Measurements from ENCODE around the gene G2E3. TPM values are rescaled to one million over a fixed set of nuclear protein-coding genes. Genes with fewer than 3 reads are reported as not detected.

The G2E3 gene
- total RNA-seq, 1 donor from 2014 or later = 11.8 TPM

DNA sequence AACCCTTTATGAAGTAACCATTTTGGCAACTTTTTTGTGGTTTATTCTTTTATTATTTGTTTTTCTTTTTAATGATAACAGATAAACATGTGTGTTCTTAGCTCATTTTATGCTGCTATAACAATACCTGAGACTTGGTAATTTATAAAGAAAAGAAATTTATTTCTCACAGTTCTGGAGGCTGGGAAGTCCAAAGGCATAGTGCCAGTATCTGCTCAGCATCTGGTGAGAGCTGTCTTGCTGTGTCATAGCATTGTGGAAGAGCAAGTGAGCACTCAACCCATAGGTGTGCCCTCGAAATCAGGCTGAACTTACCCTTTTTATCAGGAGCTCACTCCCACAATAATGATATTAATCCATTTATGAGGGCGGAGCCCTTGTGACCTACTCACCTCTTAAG is 55.2 kb downstream of the G2E3 start:
- peaks cover 3% of the 10 kb centered on the region for H3K36me3 ChIP-seq (ENCODE audit: control insufficient read depth, insufficient read depth, low read length)
- no peak overlapping the region for H3K4me3 ChIP-seq (ENCODE audit: low read depth, low read length)
- DNase-seq (ENCODE audit: low read depth) (no peak), FAIRE-seq (no peak)
- H3K27me3 ChIP-seq (ENCODE audit: control insufficient read depth, insufficient read depth, low read length) = no peaks in the 10 kb centered on the region
- TF ChIP-seq, protein P1, sequence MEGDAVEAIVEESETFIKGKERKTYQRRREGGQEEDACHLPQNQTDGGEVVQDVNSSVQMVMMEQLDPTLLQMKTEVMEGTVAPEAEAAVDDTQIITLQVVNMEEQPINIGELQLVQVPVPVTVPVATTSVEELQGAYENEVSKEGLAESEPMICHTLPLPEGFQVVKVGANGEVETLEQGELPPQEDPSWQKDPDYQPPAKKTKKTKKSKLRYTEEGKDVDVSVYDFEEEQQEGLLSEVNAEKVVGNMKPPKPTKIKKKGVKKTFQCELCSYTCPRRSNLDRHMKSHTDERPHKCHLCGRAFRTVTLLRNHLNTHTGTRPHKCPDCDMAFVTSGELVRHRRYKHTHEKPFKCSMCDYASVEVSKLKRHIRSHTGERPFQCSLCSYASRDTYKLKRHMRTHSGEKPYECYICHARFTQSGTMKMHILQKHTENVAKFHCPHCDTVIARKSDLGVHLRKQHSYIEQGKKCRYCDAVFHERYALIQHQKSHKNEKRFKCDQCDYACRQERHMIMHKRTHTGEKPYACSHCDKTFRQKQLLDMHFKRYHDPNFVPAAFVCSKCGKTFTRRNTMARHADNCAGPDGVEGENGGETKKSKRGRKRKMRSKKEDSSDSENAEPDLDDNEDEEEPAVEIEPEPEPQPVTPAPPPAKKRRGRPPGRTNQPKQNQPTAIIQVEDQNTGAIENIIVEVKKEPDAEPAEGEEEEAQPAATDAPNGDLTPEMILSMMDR (IDR thresholded peaks at IDR 0.05; ENCODE audit: insufficient read depth, low read length, severe bottlenecking) = no peak

DNA sequence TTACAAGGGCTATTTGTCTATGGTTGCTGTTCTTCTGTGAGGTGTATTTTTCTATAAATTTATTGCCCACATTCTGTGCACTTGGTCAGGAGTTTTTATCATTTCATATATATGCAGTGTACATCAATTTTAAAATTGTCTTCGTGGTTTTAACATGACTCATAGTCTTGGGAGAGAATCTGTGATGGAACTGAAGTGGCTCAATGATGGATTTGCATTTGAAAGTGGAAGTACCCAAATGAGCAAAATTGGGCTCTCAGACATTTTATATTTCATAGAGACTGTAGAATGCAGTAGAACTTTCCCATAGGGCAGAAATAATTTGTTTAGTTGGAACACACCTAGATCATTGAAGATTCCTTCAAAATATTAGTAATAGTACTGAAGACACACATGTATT is 61.2 kb downstream of the G2E3 start:
- TF ChIP-seq, protein P1 (IDR thresholded peaks at IDR 0.05; ENCODE audit: insufficient read depth, low read length, severe bottlenecking) = no peak
- FAIRE-seq (no peak), DNase-seq (ENCODE audit: low read depth) (peak; percentile 42)
- no peaks in the 10 kb centered on the region for H3K36me3 ChIP-seq (ENCODE audit: control insufficient read depth, insufficient read depth, low read length)
- H3K27me3 ChIP-seq (ENCODE audit: control insufficient read depth, insufficient read depth, low read length) = no peaks in the 10 kb centered on the region
- H3K4me3 ChIP-seq (ENCODE audit: low read depth, low read length) = no peak overlapping the region

DNA sequence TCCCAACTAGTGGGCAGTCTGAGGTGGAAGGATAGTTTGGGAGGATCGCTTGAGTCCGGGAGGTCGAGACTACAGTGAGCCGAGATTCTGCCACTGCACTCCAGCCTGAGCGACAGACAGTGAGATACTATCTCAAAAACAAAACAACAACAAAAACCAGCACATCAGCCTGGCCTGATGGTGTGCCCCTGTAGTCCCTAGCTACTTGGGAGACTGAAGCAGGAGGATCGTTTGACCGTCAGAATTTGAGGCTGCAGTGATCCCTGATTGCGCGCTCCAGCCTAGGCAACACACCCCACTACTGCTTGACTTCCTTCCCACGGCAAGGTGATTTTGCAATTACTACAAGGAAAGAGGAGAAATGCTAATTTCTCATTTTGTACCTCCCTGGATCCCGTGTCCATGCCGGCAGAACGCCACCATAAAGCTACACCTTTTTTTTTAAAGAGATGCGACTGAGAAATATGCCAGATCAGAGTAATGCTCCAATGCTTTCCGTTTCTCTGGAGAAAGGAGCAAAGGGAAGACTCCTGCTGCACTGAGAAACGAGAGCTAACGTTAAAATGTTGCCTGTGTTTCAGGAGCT is 62.5 kb downstream of the G2E3 start:
- Histone ChIP-seq H3K4me3 (ENCODE audit: low read depth, low read length) (peak overlapping the region; percentile 51), H3K27me3 (ENCODE audit: control insufficient read depth, insufficient read depth, low read length) (no peaks in the 10 kb centered on the region), H3K36me3 (ENCODE audit: control insufficient read depth, insufficient read depth, low read length) (peaks cover under 1% of the 10 kb centered on the region)
- no peak for FAIRE-seq
- DNase-seq (ENCODE audit: low read depth) = peak; percentile 29
- TF ChIP-seq, protein P1 (IDR thresholded peaks at IDR 0.05; ENCODE audit: insufficient read depth, low read length, severe bottlenecking) = no peak

DNA sequence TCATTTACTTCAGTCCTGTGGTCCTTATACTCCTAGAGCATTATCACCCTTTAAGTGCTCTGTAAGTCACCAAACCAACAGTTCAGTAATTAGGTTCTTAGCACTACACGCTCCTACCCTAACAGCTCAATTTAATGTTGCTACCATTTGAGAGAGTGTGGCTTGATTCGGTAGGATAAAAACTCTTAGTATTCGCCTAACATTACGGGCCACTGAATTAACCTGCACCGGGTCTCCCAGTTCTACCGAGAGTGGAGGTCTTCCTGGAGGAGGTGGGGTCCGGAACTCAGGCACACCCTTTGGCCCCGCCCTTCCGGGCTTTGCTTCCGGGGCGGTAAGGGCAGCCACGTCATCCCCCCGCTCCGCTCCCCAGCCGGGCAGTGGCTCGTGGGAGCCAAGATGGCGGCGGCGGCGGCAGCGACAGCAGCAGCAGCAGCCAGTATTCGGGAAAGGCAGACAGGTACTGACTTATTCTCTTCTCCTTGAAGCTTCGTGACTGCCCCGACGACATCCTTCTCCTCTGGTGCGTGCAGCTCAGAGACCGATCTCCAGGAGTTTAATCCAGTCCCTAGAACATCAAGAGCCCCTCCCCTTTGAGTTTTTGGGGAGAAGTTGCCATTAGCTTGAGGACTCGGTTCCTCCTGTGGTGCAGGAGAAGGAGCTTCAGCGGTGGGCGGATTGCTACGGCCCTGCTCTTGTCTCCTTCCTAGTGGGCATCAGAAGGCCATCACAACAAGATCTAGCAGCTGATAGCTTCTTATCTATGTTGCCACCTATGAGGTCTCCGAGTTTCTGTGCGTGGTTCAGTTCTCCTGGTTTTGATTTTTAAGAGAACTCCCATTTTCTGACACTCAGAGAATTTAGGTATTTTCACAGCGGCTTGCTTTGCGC is 63.2 kb downstream of the G2E3 start, which contains the start of gene SCFD1:
Gene SCFD1, plus strand, starts transcription at position 380 of the 891 bp plus-strand sequence. Its CDS starts 20 bp downstream, at position 400.
- FAIRE-seq (no peak), DNase-seq (ENCODE audit: low read depth) (peak; percentile 80)
- Histone ChIP-seq H3K36me3 (ENCODE audit: control insufficient read depth, insufficient read depth, low read length) (peaks cover 3% of the 10 kb centered on the region), H3K4me3 (ENCODE audit: low read depth, low read length) (peak within 1 kb of the TSS; percentile 51), H3K27me3 (ENCODE audit: control insufficient read depth, insufficient read depth, low read length) (no peaks in the 10 kb centered on the region)
- TF ChIP-seq, protein P1 (IDR thresholded peaks at IDR 0.05; ENCODE audit: insufficient read depth, low read length, severe bottlenecking) = no peak

DNA sequence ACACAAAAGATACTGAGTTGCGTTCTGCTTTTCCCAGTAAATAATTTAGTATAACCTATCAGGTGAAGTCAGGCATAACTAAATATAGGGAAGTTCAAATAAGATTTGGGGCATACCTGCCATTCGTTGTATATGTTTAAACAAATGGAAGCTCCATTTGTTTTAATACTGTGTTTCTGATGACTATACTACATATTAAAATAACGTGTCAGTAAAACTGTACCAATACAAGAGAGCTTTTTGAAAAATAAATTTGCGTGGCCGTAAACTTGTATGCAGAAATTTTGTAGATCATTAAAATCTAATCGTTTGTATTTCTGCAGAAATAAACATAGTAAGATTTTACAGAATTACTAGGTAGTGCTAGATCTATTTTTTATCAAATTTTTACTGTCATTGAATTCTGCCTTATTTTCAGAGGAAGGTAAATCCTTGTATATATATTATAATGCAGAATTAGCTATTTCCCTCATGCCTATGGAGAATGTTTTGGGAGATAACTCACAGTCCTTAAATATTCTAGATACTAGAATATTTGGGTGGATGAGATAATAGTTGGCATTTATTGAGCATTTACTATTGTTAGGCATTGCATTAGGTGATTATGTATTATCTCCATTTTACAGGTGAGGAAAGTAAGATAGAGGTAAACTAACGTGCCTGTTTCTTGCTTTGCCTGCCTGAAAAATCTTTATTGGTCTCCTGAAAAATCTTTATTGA is 64.6 kb downstream of the G2E3 start:
- TF ChIP-seq, protein P1 (IDR thresholded peaks at IDR 0.05; ENCODE audit: insufficient read depth, low read length, severe bottlenecking) = no peak
- DNase-seq (ENCODE audit: low read depth) = no peak
- peaks cover 3% of the 10 kb centered on the region for H3K36me3 ChIP-seq (ENCODE audit: control insufficient read depth, insufficient read depth, low read length)
- FAIRE-seq = no peak
- H3K4me3 ChIP-seq (ENCODE audit: low read depth, low read length) = peak overlapping the region; percentile 51
- no peaks in the 10 kb centered on the region for H3K27me3 ChIP-seq (ENCODE audit: control insufficient read depth, insufficient read depth, low read length)

All from bronchial epithelial cell (primary cell).